ENCODE results near the gene LSM5.
A peak's percentile ranks its signal among the peaks of the same experiment; 100 is the strongest.
"Not testable (repeated sequence)": the region's sequence is repeated elsewhere in the genome, so short reads cannot be mapped to it uniquely, and the experiment has no call there.

Gene LSM5

GRCh38 chr7:32501522-32501921 is 11.3 kb upstream of the LSM5 start:
- DNase-seq: no peak

- peak; percentile 48 for DNase-seq
Observed at GRCh38 chr7:32500922-32501341, 10.8 kb upstream of the LSM5 start.

GRCh38 chr7:32500216-32500615 is 10.0 kb upstream of the LSM5 start:
- not testable (repeated sequence) for DNase-seq

DNA sequence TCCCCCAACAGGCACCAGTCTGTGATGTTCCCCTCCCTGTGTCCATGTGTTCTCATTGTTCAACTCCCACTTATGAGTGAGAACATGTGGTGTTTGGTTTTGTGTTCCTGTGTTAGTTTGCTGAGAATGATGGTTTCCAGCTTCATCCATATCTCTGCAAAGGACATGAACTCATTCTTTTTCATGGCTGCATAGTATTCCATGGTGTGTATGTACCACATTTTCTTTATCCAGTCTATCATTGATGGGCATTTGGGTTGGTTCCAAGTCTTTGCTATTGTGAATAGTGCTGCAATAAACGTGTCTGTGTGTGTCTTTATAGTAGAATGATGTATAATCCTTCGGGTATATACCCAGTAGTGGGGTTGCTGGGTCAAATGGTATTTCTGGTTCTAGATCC is 9.6 kb upstream of the LSM5 start:
- not testable (repeated sequence) for DNase-seq

DNA sequence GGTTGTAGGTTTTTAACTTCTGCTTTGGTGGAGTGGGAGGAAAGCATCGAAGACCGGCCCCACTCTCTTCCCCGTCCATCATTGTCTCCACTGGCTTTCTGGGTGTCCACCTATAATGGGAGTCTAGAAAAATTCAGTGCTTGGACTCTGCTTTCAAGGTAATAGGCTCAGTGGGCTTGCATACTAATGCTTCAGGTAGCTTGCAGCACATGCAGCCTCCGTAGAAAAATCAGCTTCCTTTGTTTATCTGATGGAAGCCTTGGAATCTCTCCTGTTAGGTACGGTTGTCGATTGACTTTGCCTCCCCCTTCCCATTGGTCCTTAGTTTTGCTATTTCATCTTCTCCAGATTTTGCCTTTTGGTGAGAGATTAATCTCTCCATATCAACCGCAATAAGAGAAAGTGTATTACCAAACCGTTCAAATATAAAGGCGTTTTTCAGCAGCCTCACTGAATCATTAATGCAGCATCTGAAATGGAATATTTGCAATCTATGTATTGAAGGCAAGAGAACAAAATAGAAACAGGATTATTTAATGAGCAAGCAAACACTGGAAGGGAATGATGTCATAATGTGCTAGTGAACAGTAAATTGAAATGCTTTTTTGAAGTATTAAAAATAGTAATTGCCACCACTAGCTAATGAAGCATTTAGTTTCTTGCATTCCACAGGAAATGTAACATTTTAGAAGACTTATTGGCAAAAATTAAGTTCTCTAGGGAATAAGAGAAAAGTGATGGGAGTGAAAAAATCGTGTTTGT is 6.1 kb upstream of the LSM5 start:
- no peak for DNase-seq

GRCh38 chr7:32495298-32496051 is 5.3 kb upstream of the LSM5 start, which contains the start of gene AVL9:
TSS of gene AVL9 (plus strand) at chr7:32495489. CDS start at chr7:32495710, 221 bp downstream.
- peak; percentile 99 for DNase-seq

- DNase-seq: no peak
Observed at GRCh38 chr7:32494946-32495297, 4.7 kb upstream of the LSM5 start.

DNA sequence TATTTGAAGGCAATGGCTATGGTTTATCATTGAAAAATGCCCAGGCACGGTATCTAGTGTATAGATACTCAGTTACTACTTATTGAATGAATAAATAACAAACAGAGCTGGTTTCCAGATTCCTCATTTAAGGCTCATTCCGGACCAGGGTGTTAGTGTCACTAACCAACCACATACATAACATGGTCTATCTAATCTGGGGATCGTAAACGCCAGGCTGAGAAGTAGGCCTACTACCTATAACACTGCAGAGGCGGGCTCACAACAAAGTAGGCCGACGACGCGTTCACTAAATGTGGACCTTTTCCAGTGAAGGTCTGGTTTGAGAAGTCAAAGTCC is 423 bp downstream of the LSM5 start:
- no peak for DNase-seq

DNA sequence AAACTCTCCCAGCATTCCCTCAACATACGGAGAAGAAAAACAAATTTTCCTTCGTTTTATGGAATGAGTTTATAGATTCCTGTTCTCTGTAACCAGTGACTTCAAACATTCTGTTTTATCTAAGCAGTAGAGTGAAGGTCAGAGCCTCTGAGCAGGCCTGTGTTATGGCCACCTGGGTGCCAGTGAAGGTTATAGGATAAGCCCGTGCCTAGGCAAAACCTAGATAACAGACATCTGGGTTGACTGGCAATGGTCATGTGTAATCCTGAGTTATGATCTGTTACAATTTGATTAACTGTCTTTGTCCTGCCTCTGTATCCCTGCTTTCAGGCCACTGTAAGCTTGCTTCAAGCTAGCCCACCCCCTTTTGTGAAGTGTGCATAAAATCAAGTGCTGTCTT is 8.3 kb downstream of the LSM5 start:
- DNase-seq: no peak

DNA sequence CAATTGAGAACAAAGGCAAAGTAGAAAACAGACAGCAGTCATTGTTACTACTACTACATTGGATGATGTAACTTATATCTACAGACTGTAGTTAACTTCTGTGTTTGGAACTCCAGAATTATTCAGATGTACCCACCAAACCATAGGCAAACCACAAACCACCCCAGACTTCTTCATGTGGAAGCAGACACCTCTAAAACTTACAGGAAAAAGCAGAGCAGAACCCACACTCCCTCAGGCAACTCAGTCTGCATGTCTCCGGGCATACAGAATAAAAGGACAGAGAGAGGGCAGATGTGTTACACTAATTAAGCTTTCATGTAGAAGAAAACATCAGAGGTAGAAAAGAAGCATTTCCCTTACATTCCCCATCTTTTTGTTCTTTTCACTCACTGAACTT is 9.0 kb downstream of the LSM5 start:
- no peak for DNase-seq

GRCh38 chr7:32479574-32480200 is 10.5 kb downstream of the LSM5 start:
- DNase-seq: peak; percentile 33

DNA sequence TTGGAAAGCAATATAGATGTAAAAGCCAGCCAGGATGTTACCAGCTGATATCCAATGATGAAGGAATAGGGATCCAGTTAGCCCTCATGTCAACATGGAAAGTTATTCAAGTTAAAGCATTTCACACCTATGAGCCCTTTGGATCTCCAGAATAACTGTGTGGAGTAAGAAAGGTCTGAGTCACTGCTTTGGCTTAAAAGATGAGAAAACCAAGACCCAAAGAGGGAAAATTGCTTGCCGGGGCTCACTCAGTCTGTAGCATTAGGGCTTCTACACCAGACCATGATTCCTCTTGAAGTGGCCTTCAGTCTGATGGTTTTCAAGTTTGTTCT is 12.6 kb downstream of the LSM5 start:
- no peak for DNase-seq

DNA sequence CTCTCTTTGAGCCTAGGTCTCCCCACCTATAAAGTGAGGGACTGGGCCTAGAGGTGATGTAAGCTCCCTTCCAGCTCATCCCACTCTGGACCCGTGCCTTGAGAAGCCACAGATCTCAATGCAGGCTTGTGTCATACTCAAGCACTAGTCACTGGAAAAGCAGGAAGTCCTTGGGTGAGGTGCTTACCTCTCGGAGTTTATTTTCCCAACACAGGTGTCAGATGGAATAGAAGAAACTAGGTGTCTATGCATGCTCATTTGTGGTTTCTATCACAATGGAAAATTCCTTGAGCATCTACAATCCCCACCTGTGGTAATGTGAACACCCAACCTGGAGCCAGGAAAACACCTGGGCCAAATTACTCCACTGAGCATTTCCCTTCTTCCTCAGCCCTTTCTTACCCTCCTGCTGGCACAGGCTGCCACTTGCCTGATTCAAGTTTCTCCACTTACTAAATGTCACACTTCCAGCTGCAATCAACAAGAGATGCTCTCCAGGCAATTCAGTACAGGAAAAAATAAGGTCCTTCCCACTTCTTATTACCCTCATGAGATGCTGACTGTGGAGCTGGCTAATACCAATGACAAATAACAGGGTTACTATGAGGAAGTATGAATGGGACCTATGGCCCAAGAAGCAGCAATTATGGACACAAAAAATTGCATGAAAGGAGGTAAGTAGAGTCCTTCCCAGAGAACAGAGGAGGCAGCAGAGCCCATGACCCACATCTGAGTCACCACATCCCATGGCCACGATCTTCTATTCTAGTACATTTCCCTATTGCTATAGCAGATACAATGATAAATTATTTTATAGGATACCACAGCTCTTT is 13.1 kb downstream of the LSM5 start:
- no peak for DNase-seq

GRCh38 chr7:32474008-32474407 is 16.2 kb downstream of the LSM5 start:
- no peak for DNase-seq

- no peak for DNase-seq
Observed at GRCh38 chr7:32472015-32472414, 18.2 kb downstream of the LSM5 start.

- no peak for DNase-seq
Observed at GRCh38 chr7:32470871-32471270, 19.3 kb downstream of the LSM5 start.

DNA sequence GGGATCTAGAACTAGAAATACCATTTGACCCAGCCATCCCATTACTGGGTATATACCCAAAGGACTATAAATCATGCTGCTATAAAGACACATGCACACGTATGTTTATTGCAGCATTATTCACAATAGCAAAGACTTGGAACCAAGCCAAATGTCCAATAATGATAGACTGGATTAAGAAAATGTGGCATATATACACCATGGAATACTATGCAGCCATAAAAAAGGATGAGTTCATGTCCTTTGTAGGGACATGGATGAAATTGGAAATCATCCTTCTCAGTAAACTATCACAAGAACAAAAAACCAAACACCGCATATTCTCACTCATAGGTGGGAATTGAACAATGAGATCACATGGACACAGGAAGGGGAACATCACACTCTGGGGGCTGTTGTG is 20.2 kb downstream of the LSM5 start:
- not testable (repeated sequence) for DNase-seq

DNA sequence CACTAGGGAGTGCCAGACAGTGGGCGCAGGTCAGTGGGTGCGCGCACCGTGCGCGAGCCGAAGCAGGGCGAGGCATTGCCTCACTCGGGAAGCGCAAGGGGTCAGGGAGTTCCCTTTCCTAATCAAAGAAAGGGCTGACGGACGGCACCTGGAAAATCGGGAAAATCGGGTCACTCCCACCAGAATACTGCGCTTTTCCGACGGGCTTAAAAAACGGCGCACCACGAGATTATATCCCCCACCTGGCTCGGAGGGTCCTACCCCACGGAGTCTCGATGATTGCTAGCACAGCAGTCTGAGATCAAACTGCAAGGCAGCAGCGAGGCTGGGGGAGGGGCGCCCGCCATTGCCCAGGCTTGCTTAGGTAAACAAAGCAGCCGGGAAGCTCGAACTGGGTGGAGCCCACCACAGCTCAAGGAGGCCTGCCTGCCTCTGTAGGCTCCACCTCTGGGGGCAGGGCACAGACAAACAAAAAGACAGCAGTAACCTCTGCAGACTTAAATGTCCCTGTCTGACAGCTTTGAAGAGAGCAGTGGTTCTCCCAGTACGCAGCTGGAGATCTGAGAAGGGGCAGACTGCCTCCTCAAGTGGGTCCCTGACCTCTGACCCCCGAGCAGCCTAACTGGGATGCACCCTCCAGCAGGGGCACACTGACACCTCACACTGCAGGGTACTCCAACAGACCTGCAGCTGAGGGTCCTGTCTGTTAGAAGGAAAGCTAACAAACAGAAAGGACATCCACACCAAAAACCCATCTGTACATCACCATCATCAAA is 25.4 kb downstream of the LSM5 start:
- not testable (repeated sequence) for DNase-seq

DNA sequence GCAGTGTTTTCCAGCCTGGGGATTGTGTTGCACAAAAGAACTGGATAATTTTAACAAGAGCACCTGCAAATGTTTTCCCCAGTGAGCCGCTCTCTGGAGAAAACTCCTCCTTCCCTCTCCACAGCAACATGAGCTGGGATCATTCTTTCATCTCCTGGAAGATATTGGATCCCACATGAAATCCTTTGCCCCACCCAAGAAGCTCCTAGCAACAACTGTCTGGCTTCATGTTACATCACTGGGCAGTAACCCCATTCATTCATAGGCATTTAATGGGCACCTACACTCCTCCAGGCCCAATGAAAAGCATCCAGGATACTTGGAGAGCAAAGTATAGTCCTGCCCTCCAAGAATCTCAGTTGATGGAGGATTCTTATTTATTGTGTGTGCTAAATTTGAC is 27.2 kb downstream of the LSM5 start:
- no peak for DNase-seq

DNA sequence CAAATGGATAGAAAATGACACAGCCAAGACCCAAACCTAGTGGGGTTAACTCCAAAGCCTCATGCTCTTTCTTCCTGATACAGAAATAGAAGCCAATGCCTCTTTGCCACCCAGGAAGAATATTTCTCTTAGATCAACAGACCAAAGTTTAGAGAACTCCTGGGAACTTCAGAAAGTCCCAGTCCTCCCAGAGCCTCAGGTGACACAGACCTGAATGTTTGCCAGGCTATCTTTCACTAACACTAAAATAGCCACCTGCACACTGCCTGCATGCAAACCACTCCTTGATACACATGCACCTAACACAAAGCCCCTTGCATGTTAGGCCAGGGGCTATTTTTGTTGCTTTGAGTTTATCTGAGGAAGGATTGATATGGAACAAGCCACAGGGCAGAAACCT is 27.7 kb downstream of the LSM5 start:
- no peak for DNase-seq

GRCh38 chr7:32461484-32461883 is 28.7 kb downstream of the LSM5 start:
- no peak for DNase-seq

DNA sequence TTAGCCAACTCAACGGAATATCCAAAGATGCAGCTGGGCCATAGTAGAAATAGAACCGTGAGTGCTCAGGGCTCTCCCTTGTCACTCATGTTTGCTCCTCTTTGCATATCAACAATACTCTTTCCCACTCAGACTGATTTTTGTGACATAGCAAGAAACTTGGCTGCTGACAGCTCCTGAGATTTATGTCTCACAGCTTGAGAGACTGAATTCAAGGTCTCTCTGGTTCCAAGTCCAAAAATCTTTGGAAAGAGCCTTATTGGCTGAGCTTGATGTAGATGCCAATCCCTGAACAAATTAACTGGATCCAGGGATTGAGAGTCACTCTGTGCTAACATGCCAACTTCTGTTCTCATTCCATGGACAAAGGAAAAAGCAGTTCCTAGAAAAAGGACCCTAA is 30.4 kb downstream of the LSM5 start:
- DNase-seq: no peak

GRCh38 chr7:32458025-32458424 is 32.2 kb downstream of the LSM5 start:
- DNase-seq: no peak
